T1000 (cell line): ENCODE results near the gene ZFAND2B.
"Not testable (repeated sequence)": the region's sequence is repeated elsewhere in the genome, so short reads cannot be mapped to it uniquely, and the experiment has no call there.

ENCODE experiments used
- DNase-seq: peaks from one replicate; lab custom pipeline; 2025; ENCODE audit warnings: mixed read lengths; lab: John Stamatoyannopoulos, UW

The ZFAND2B gene

DNA sequence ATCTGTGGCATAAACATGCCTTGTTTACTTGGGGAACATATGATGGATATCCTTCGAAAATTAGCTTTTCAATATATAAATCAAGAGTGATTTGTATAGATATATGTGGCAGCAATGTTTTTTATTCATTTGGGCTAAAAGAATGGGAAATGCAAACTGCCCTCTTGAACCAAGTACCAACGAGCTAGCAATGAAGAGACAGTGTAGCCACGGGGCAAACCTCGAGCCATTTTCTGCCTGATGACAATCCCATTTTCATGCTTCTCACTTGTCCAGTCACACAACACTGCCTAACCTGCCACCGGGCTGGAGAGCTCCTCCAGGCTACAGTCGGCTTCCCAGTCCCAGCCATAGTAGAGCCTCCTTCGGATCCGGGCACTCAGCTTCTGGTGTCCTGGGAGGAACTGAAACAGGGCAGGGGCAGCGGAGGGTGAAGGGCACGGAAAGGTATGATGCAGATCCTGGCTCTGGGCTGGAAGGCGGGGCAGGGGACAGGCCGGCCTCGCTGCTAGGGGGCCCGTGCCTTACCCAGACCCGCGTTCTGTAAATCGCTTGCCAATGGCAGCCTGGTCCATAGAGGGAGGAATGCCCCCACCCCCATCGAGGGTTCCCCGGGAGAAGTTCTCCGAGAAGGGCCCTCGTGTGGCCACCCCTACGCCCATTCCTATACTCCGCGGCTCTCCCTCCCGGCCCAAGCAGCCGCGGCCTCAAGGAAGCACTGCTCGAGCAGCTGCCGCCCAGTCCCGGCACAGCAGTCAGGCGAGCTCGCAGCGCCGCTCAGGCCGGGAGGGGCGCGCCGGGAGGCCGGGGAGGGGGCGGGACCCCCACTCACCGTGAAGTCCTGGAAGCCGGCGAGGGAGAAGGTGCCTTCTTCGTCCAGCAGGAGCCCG, 30.4 kb upstream of the ZFAND2B start:
- peak; percentile 14 for DNase-seq

DNA sequence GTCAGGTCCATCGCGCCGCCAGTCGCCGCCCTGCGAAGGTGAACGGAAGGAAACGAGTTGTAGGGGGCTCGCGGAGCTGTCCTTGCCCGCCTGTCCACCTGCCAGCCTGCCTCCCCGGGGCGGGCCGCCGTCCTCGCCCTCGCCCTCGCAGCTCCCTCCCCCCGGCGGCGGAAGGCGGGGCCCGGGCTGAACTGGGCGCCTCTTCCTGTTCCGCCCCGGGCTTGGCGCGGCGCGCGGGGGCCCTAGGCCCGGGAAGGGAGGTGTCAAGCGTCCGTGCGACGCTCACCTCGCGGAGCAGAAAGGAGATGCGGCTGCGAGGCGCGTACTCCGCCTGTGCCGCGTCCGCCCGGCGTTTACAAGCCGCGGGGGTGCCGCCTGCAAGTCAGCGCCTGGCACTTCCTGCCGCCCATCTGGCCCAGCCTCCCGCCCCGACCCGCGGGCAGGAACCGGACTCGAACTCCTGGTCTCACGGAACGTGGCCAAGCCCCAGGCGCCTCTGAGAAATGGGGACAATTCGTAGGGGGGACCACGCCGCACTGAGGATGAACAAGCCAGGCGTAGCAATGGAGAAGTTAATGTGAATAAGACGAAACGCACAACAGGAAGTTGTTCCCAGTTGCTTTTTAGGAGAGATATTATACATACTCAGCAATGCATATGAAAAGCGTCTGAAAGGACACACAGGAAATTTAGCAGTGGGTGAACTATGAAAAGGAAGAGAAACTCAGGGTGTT, 29.6 kb upstream of the ZFAND2B start, which contains the start of gene CNPPD1:
TSS of gene CNPPD1 (minus strand) at position 108 of the 734 bp plus-strand sequence. CDS start at position 11, 97 bp downstream.
- DNase-seq, result peak; percentile 62

- peak; percentile 75 for DNase-seq
Observed at GRCh38 chr2:219177552-219178376, 28.8 kb upstream of the ZFAND2B start, which contains the start of gene RETREG2. RETREG2 (plus strand) TSS chr2:219178275; CDS start chr2:219178353, 78 bp downstream.

- peak; percentile 64 for DNase-seq
Observed at GRCh38 chr2:219178377-219179175, 28.0 kb upstream of the ZFAND2B start.

GRCh38 chr2:219179601-219180465, 26.7 kb upstream of the ZFAND2B start:
- no peak for DNase-seq

DNA sequence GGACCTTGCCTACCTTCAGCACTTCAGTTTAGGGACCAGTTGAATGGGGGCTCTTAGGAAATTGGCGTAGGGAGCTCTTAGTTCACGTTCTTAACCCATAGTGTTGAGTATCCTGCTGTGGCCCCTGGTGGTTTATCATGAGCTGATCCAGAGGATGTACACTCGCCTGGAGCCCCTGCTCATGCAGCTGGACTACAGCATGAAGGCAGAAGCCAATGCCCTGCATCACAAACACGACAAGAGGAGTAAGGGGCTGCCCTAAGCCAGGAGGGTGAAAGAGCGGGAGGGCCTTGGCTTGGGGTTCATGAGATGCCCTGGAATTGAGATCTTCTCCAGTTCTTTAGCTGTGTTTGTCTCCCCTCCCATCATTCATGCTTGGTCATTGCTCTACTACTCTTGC, 25.6 kb upstream of the ZFAND2B start:
- DNase-seq, result no peak

DNA sequence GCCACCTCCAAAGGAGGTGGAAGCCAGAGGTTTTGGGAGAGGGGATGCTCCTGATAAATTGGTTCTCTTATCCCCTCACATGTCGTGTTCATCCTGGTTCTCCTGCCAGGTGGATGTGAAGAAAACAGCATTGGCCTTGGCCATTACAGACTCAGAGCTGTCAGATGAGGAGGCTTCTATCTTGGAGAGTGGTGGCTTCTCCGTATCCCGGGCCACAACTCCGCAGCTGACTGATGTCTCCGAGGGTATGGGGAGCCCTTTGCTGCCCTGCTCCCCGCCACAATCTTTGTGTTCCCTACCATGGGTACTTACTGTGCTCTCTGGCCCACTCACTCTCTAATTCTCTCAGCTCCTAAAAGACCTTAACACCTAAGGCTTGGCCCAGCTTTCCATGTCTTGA, 25.1 kb upstream of the ZFAND2B start:
- DNase-seq, result no peak

GRCh38 chr2:219182331-219183150, 24.0 kb upstream of the ZFAND2B start:
- no peak for DNase-seq

GRCh38 chr2:219183151-219183772, 23.3 kb upstream of the ZFAND2B start:
- no peak for DNase-seq

DNA sequence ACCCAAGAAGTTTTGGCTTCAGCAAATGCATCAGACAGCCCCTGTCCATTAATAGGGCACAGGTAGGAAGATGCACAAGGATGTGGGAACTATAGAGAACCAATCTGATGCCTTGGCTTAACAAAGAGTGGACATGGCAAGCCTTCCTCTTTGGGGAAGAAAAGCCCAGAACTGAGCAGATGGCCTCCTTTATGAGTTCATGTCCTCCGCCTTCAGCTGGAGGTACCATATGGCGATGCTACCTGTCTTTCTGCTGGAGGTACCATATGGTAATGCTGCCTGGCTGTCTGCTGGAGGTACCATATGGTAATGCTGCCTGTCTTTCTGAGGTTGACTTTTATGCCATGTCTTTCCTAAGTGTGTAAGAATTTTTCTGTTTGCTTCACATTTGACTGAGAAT, 22.5 kb upstream of the ZFAND2B start:
- DNase-seq, result no peak

- no peak for DNase-seq
Observed at GRCh38 chr2:219186754-219187456, 19.7 kb upstream of the ZFAND2B start.

DNA sequence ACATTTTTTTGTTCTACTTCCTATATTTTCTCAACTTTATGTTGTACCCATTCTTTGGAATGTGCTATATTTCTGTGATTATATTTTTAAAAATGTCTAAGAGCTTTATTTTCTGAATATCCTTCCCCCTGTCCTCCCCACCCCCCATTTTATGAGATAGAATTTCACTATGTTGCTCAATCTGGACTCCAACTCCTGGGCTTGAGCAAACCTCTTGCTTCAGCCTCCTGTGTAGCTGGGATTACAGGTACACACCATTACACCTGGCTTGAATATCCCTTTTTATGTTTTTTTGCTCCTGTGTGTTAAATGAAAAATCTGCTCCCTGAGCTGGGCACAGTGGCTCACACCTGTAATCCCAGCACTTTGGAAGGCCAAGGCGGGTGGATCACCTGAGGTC, 9.2 kb upstream of the ZFAND2B start:
- DNase-seq, result no peak

GRCh38 chr2:219198974-219199373, 7.6 kb upstream of the ZFAND2B start:
- no peak for DNase-seq

DNA sequence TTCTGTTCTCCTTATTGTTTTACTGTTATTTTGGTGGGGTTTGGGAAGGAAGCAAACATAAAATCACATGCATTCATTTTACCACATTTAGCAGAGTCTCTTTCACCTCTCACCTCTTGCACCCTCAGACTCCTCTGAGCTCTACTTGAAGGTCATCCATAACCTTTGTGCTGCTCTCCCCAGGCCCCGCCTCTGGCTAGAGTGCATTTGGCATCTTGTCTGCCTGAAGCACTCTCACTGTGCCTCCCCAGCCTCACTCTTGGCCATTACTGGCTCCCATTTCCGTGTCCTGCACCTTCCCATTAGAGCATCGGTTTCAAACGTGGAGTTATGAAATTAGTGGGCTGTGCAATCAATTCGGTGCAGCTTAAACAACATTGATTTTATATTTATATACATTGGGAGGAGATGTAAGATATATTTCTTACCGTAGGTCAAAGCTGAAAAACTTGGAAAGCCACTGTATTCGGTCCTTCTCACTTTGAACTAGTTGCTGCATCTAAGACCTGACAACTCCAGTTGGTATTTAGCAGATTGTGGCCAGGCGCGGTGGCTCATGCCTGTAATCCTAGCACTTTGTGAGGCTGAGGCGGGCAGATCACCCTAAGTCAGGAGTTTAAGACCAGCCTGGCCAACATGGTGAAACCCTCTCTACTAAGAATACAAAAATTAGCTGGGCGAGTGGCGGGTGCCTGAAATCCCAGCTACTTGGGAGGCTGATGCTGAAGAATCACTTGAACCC, 6.9 kb upstream of the ZFAND2B start:
- DNase-seq, result no peak

GRCh38 chr2:219200502-219201326, 5.9 kb upstream of the ZFAND2B start:
- not testable (repeated sequence) for DNase-seq

DNA sequence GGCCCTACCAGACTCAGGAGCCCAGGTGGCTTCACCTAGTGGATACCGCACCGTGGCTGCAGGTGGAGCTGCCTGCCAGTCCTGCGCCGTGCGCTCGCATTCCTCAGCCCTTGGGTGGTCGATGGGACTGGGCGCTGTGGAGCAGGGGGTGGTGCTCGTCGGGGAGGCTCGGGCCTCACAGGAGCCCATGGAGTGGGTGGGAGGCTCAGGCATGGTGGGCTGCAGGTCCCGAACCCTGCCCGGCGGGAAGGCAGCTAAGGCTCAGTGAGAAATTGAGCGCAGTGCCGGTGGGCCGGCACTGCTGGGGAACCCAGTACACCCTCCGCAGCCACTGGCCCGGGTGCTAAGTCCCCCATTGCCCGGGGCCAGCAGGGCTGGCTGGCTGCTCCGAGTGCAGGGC, 5.3 kb upstream of the ZFAND2B start:
- not testable (repeated sequence) for DNase-seq
